Kidney epithelial cell (primary cell): ENCODE measurements around the gene STAMBP. TPM values are rescaled to one million over a fixed set of nuclear protein-coding genes. Genes with fewer than 3 reads are reported as not detected.
"Not testable (repeated sequence)": the region's sequence is repeated elsewhere in the genome, so short reads cannot be mapped to it uniquely, and the experiment has no call there.

Source experiments
- DNase-seq: peaks from one replicate; pipeline ENCODE4 v3.0.0-alpha.2; 2010; ENCODE audit warnings: low read depth
- H3K27me3 ChIP-seq: 2 replicates; pipeline ENCODE4 v1.6.0; 2011; ENCODE audit warnings: low read length; ENCODE audit not compliant: control insufficient read depth, insufficient read depth
- H3K36me3 ChIP-seq: 2 replicates; pipeline ENCODE4 v1.5.1; 2011; ENCODE audit warnings: low read length; ENCODE audit not compliant: control insufficient read depth, insufficient read depth
- H3K4me3 ChIP-seq: 2 replicates; pipeline ENCODE4 v1.5.1; 2011; ENCODE audit warnings: low read depth, mild to moderate bottlenecking, control low read depth, low read length
- CTCF ChIP-seq: IDR thresholded peaks from 2 replicates; pipeline ENCODE4 v1.5.1; 2011; ENCODE audit warnings: mild to moderate bottlenecking, moderate library complexity, low read length, control low read depth, inconsistent platforms; ENCODE audit not compliant: insufficient read depth, poor library complexity, severe bottlenecking
- total RNA-seq: library from RNA; depleted of rRNA; stranded (reverse); fragments of >200 nt; gene quantifications from 2 replicates; pipeline ENCODE4 v1.2.3, GENCODE V29; 2015

STAMBP gene
- total RNA-seq, result 34.0 and 42.5 TPM in 2 replicates

GRCh38 chr2:73828818-73829570 lies at the start of gene STAMBP:
Gene STAMBP (plus strand): TSS chr2:73828961. CDS start chr2:73830857, 1,896 bp downstream.
- Histone ChIP-seq H3K27me3 (no peaks in the 10 kb centered on the region), H3K36me3 (peaks cover 2% of the 10 kb centered on the region), H3K4me3 (peak within 1 kb of the TSS; percentile 71)
- no peak for TF ChIP-seq CTCF
- peak; percentile 89 for DNase-seq

- peak within 1 kb of the TSS; percentile 56 for H3K4me3 ChIP-seq
- TF ChIP-seq CTCF, result peak; percentile 95
Observed at GRCh38 chr2:73779467-73780236, 49.1 kb upstream of the STAMBP start, which contains the start of gene DUSP11. Gene DUSP11 (minus strand): TSS chr2:73780103. CDS start chr2:73779974, 129 bp downstream.

GRCh38 chr2:73780237-73780582 lies 48.6 kb upstream of the STAMBP start:
- no peaks in the 10 kb centered on the region for H3K27me3 ChIP-seq
- DNase-seq, result no peak
- H3K4me3 ChIP-seq, result peak overlapping the region; percentile 56
- TF ChIP-seq CTCF, result no peak
- no peaks in the 10 kb centered on the region for H3K36me3 ChIP-seq

More at GRCh38 chr2:73779467-73780236, 49.1 kb upstream of the STAMBP start, which contains the start of gene DUSP11:
- Histone ChIP-seq H3K36me3 (no peaks in the 10 kb centered on the region), H3K27me3 (no peaks in the 10 kb centered on the region)
- DNase-seq, result peak; percentile 80

GRCh38 chr2:73783402-73783801 lies 45.4 kb upstream of the STAMBP start:
- H3K27me3 ChIP-seq, DNase-seq, H3K4me3 ChIP-seq, H3K36me3 ChIP-seq: not testable (repeated sequence)

GRCh38 chr2:73783883-73784282 lies 44.9 kb upstream of the STAMBP start, which contains the start of gene C2orf78:
Gene C2orf78 (plus strand): TSS chr2:73784183. CDS start chr2:73784310, 127 bp downstream.
- not testable (repeated sequence) for H3K4me3 ChIP-seq, H3K27me3 ChIP-seq, DNase-seq, H3K36me3 ChIP-seq

GRCh38 chr2:73811878-73812277 lies 16.9 kb upstream of the STAMBP start:
- H3K36me3 ChIP-seq, result no peaks in the 10 kb centered on the region
- DNase-seq, result no peak
- H3K4me3 ChIP-seq, result no peak overlapping the region
- TF ChIP-seq CTCF, result no peak
- no peaks in the 10 kb centered on the region for H3K27me3 ChIP-seq
